MCF 10A (cell line): ENCODE results near the gene ZFP92. TPM values are rescaled to one million over a fixed set of nuclear protein-coding genes. Genes with fewer than 3 reads are reported as not detected.
"Not testable (repeated sequence)": the region's sequence is repeated elsewhere in the genome, so short reads cannot be mapped to it uniquely, and the experiment has no call there.

Experiments used
- BruUV-seq: library from RNA; stranded (reverse); fragments of 400-500 nt; replicated peaks from 2 replicates; lab custom pipeline; 2021; lab: Mats Ljungman, UMichigan
- CTCF ChIA-PET: fragments of 300-600 bp; sonication (Branson Sonifier 250); formaldehyde crosslinking; extraction: SDS; loops from one replicate; lab custom pipeline; 2021; ENCODE audit warnings: antibody characterized with exemption, inconsistent platforms; lab: Yijun Ruan, JAX
- POLR2A ChIA-PET: fragments of 300-600, 350-650 bp; sonication (Branson Sonifier 250); formaldehyde crosslinking; extraction: SDS; loops from one replicate; lab custom pipeline; 2020; ENCODE audit warnings: antibody characterized with exemption, inconsistent platforms; lab: Yijun Ruan, JAX
- DNase-seq: peaks from one replicate; pipeline ENCODE4 v3.0.0-alpha.2; 2018; ENCODE audit not compliant: unreplicated experiment
- H3K27ac Mint-ChIP-seq: one replicate; pipeline ENCODE4 v1.8.0; 2022; ENCODE audit warnings: mild to moderate bottlenecking, low read depth, mixed read lengths; ENCODE audit not compliant: unreplicated experiment
- H3K27me3 Mint-ChIP-seq: one replicate; pipeline ENCODE4 v1.8.0; 2022; ENCODE audit warnings: mixed read lengths; ENCODE audit not compliant: insufficient read depth, unreplicated experiment
- H3K36me3 Mint-ChIP-seq: one replicate; pipeline ENCODE4 v1.8.0; 2022; ENCODE audit warnings: mild to moderate bottlenecking, moderate library complexity, mixed read lengths; ENCODE audit not compliant: insufficient read depth, unreplicated experiment
- H3K4me1 Mint-ChIP-seq: one replicate; pipeline ENCODE4 v1.8.0; 2022; ENCODE audit warnings: mixed read lengths; ENCODE audit not compliant: insufficient read depth, unreplicated experiment
- H3K4me3 Mint-ChIP-seq: one replicate; pipeline ENCODE4 v1.8.0; 2022; ENCODE audit warnings: mild to moderate bottlenecking, moderate library complexity, mixed read lengths; ENCODE audit not compliant: unreplicated experiment
- H3K9me3 Mint-ChIP-seq: one replicate; pipeline ENCODE4 v1.8.0; 2022; ENCODE audit warnings: mixed read lengths; ENCODE audit not compliant: unreplicated experiment
- intact Hi-C: fragments of 100-400 bp; cut with micrococcal nuclease; formaldehyde crosslinking; loops from 2 replicates; pipeline ENCODE4 v1.14.1; 2022
- total RNA-seq: library from RNA; stranded (reverse); gene quantifications from 2 replicates; pipeline ENCODE4 v1.2.3, GENCODE V29; 2022
- TF ChIP-seq, protein P1 (sequence below): fragments of 200-600 bp; IDR thresholded peaks from one replicate; pipeline ENCODE4 v1.8.0; 2022; ENCODE audit warnings: antibody characterized with exemption, mild to moderate bottlenecking; ENCODE audit not compliant: unreplicated experiment

ZFP92 gene
- total RNA-seq, 1 experiment from 2014 or later, result not detected

DNA sequence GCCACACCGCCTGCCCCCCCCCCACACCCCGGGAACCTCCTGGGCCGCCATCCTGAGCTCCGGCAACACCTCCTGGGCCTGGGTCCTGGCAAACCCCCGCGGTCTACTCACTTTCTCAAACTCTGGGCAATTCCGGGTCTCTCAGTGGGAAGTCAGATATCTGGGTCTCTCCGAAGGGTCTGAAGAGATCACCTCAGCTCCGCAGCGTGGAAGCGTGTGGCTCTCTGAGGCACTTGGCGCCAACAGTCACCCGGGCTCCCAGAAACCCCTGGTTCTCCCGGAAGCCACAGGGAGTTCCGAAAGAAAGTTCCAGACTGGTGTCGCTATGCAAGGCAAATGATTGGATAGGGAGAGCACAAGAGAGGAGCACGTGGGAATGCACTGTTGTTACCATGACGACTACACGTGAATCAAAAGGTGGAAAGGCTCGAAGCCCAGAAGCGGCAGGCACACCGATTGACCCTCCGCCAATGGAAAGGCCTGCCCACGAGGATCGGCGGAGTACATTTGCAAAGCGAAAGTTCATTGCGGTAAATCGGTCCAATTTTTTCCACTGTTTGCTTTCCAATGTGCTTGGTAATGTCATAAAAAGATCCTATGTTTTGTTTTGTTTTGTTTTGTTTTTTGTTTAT lies 10.0 kb upstream of the ZFP92 start, which contains the start of gene PNMA6E:
PNMA6E (minus strand) TSS at position 218 of the 632 bp plus-strand sequence. CDS start 2,501 bp downstream, outside the sequence.
- peaks cover 37% of the 10 kb centered on the region for H3K27me3 Mint-ChIP-seq
- no peaks in the 10 kb centered on the region for H3K9me3 Mint-ChIP-seq
- TF ChIP-seq, protein P1, sequence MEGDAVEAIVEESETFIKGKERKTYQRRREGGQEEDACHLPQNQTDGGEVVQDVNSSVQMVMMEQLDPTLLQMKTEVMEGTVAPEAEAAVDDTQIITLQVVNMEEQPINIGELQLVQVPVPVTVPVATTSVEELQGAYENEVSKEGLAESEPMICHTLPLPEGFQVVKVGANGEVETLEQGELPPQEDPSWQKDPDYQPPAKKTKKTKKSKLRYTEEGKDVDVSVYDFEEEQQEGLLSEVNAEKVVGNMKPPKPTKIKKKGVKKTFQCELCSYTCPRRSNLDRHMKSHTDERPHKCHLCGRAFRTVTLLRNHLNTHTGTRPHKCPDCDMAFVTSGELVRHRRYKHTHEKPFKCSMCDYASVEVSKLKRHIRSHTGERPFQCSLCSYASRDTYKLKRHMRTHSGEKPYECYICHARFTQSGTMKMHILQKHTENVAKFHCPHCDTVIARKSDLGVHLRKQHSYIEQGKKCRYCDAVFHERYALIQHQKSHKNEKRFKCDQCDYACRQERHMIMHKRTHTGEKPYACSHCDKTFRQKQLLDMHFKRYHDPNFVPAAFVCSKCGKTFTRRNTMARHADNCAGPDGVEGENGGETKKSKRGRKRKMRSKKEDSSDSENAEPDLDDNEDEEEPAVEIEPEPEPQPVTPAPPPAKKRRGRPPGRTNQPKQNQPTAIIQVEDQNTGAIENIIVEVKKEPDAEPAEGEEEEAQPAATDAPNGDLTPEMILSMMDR, result no peak
- BruUV-seq, result no TSS peak
- H3K4me3 Mint-ChIP-seq, result no peak within 1 kb of the TSS
- intact Hi-C loops, result no loop called here
- H3K36me3 Mint-ChIP-seq, result no peaks in the 10 kb centered on the region
- no peak within 1 kb of the TSS for H3K27ac Mint-ChIP-seq
- no peak for DNase-seq
- no peaks in the 10 kb centered on the region for H3K4me1 Mint-ChIP-seq
- ChIA-PET CTCF (interaction anchor here (0.7 kb wide), 1 partner anchor 448 kb away, joined by 3 read pairs; no protein-coding TSS in a partner anchor), POLR2A (no interaction called here)

DNA sequence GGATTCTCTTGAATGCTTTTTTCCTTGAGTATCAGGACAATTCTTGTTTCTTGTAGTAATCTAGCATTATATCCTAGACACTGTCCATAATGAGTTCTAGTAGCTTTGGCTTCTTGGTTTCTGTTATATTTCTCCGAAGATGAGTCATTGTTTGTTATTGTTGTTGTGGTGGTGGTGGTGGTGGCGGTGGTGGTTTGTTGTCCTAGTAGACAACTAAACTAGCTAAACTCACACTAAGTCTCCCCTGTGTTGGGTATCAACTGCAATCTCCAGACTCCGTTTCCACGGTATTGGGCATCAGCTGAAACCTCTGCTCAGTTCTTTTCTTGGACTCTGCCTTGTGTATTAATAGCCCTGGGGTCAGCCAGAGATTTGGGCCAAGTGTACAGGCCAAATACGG lies 6.9 kb upstream of the ZFP92 start:
- H3K36me3 Mint-ChIP-seq, H3K27ac Mint-ChIP-seq, BruUV-seq, H3K4me1 Mint-ChIP-seq, H3K4me3 Mint-ChIP-seq, POLR2A ChIA-PET, H3K9me3 Mint-ChIP-seq, DNase-seq, CTCF ChIA-PET, intact Hi-C loops: not testable (repeated sequence)
- peaks cover 42% of the 10 kb centered on the region for H3K27me3 Mint-ChIP-seq

DNA sequence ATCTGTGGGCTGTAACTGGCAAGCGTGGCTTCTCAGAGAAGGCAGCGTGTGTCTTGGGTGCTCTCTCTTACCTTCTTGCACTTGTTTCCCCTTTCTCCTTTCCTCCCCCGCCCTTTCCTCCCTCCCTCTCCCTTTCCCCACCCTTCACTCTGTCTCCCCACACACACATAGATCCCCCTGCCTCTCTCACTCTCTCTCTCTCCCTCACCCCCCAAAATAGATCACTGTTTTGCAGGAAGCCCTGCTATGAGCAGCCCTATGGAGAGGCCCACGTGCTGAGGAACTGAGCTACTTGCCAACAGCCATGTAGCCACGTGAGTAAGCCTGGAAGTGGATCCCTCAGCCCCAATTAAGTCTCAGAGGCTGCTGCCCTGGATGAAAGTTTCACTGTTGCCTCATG lies 5.8 kb upstream of the ZFP92 start:
- TF ChIP-seq, protein P1, result no peak
- ChIA-PET POLR2A (no interaction called here), CTCF (interaction anchor here (0.6 to 0.9 kb wide), 3 partner anchors 102 to 464 kb away, joined by 3 to 4 read pairs (median 4); no protein-coding TSS in a partner anchor)
- intact Hi-C loops, result no loop called here
- H3K27me3 Mint-ChIP-seq, result peaks cover 43% of the 10 kb centered on the region
- no peak overlapping the region for H3K4me3 Mint-ChIP-seq
- H3K27ac Mint-ChIP-seq, result no peak overlapping the region
- no peaks in the 10 kb centered on the region for H3K9me3 Mint-ChIP-seq
- no peaks in the 10 kb centered on the region for H3K4me1 Mint-ChIP-seq
- no peak for DNase-seq
- H3K36me3 Mint-ChIP-seq, result no peaks in the 10 kb centered on the region
- no TSS peak for BruUV-seq

DNA sequence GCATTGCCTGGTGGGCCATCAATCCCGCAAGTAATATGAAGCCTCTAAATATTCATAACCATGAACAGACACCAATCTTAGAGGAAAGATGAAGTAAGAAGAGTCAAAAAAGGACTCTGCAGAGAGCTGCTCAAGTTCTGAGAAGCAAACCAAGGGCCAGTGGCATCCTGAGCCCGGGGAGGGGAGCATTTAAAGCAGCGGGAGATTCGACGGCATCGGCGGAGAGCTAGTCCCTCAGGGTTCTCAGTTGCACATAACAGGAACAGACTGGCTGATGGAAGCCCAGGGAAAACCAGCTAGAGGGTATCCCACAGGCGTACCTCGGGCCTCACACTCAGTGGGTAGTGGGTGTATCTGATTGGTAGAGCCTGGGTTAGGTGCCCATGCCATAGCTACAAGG lies 5.3 kb upstream of the ZFP92 start:
- Mint-ChIP-seq H3K27ac (no peak overlapping the region), H3K27me3 (peaks cover 49% of the 10 kb centered on the region), H3K4me1 (no peaks in the 10 kb centered on the region), H3K4me3 (no peak overlapping the region), H3K36me3 (no peaks in the 10 kb centered on the region), H3K9me3 (no peaks in the 10 kb centered on the region)
- intact Hi-C loops, result no loop called here
- BruUV-seq, result no TSS peak
- ChIA-PET POLR2A (no interaction called here), CTCF (interaction anchor here (0.6 to 0.9 kb wide), 3 partner anchors 101 to 464 kb away, joined by 3 to 4 read pairs (median 4); no protein-coding TSS in a partner anchor)
- DNase-seq, result no peak
- TF ChIP-seq, protein P1, result no peak
